Loucy (cell line): Measurements from ENCODE around the gene G6PC3.

ENCODE experiments used
- H2AFZ ChIP-seq: fragments of 200-600 bp; sonication (generic); 2 replicates; pipeline ENCODE4 v1.6.0; 2016; ENCODE audit warnings: antibody characterized with exemption, mild to moderate bottlenecking, low read length, moderate library complexity
- H3F3A ChIP-seq: fragments of 200-600 bp; 2 replicates; pipeline ENCODE4 v1.6.0; 2016; ENCODE audit warnings: antibody characterized with exemption, low read depth, mild to moderate bottlenecking
- H3K27me3 ChIP-seq: fragments of 200-600 bp; sonication (generic); 2 replicates; pipeline ENCODE4 v1.6.1; 2014; ENCODE audit warnings: low read length, mild to moderate bottlenecking; ENCODE audit not compliant: insufficient read depth, poor library complexity, severe bottlenecking
- H3K36me3 ChIP-seq: fragments of 200-600 bp; sonication (generic); 2 replicates; pipeline ENCODE4 v1.6.1; 2016; ENCODE audit warnings: low read length; ENCODE audit not compliant: insufficient read depth
- H3K4me1 ChIP-seq: fragments of 200-600 bp; sonication (generic); 2 replicates; pipeline ENCODE4 v1.5.1; 2014; ENCODE audit warnings: low read length, mild to moderate bottlenecking; ENCODE audit not compliant: insufficient read depth, poor library complexity, severe bottlenecking
- H3K4me2 ChIP-seq: fragments of 200-600 bp; sonication (generic); 2 replicates; pipeline ENCODE4 v1.6.0; 2014; ENCODE audit warnings: antibody characterized with exemption, low read length, low read depth, mild to moderate bottlenecking; ENCODE audit not compliant: poor library complexity, severe bottlenecking
- H3K4me3 ChIP-seq: fragments of 200-600 bp; sonication (generic); 2 replicates; pipeline ENCODE4 v1.5.1; 2014; ENCODE audit warnings: low read length, mild to moderate bottlenecking, mixed read lengths; ENCODE audit not compliant: poor library complexity, severe bottlenecking
- H3K79me2 ChIP-seq: fragments of 200-600 bp; sonication (generic); 2 replicates; pipeline ENCODE4 v1.6.1; 2014; ENCODE audit warnings: low read length; ENCODE audit not compliant: insufficient read depth
- H3K9ac ChIP-seq: fragments of 200-600 bp; sonication (generic); 2 replicates; pipeline ENCODE4 v1.6.0; 2014; ENCODE audit warnings: mild to moderate bottlenecking, low read depth, low read length, moderate library complexity; ENCODE audit not compliant: poor library complexity, severe bottlenecking
- H3K9me2 ChIP-seq: fragments of 200-600 bp; sonication (generic); replicated peaks from 2 replicates; pipeline ENCODE4 v1.6.1; 2016; ENCODE audit warnings: low read depth, low read length, mixed read lengths
- H3K9me3 ChIP-seq: fragments of 200-600 bp; sonication (generic); 2 replicates; pipeline ENCODE4 v1.6.1; 2014; ENCODE audit warnings: mild to moderate bottlenecking, antibody characterized with exemption, low read length, low read depth; ENCODE audit not compliant: insufficient read depth
- H4K20me1 ChIP-seq: fragments of 200-600 bp; sonication (generic); 2 replicates; pipeline ENCODE4 v1.6.0; 2014; ENCODE audit warnings: antibody characterized with exemption, low read length, mild to moderate bottlenecking; ENCODE audit not compliant: insufficient read depth, poor library complexity, severe bottlenecking
- EZH2phosphoT487 ChIP-seq: fragments of 200-600 bp; IDR thresholded peaks from 2 replicates; pipeline ENCODE4 v1.6.1; 2018; ENCODE audit warnings: antibody characterized with exemption, mild to moderate bottlenecking, moderate library complexity, borderline replicate concordance
- TF ChIP-seq, protein P1 (sequence below): fragments of 200-600 bp; sonication (generic); conservative IDR thresholded peaks from 2 replicates; pipeline ENCODE4 v1.5.1; 2014; ENCODE audit warnings: mild to moderate bottlenecking, antibody characterized with exemption, low read length

G6PC3 gene

DNA sequence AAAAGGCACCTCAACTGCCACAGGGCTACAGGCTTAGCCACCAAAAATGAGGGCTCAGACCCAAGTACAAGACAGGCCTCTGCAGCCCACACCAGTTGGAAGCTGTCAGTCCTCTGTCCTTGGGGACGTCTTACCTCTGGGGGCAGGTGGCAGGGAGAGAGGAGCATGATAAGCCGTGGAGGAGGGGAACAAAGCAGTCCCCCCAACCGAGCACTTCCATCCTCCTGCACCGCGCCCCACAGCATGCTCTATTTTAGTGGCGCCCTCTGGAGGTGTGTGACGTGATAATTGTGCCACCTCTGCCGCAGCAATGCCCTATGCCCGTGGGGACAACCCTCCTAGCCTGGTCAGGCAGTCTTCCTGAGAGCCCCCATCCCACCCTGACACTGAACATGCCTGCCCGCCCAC is 13.6 kb downstream of the G6PC3 start:
- Histone ChIP-seq H3F3A (no peaks in the 10 kb centered on the region), H3K4me3 (no peak overlapping the region), H3K27me3 (no peaks in the 10 kb centered on the region), H3K4me2 (no peak overlapping the region), H3K9ac (no peak overlapping the region), H3K36me3 (peaks cover 58% of the 10 kb centered on the region; the same call in 1 of the 2 replicates), H3K9me3 (no peaks in the 10 kb centered on the region), H3K9me2 (no peaks in the 10 kb centered on the region), H3K4me1 (no peaks in the 10 kb centered on the region), H4K20me1 (no peaks in the 10 kb centered on the region), H2AFZ (no peak overlapping the region), H3K79me2 (no peaks in the 10 kb centered on the region)
- TF ChIP-seq, protein P1, sequence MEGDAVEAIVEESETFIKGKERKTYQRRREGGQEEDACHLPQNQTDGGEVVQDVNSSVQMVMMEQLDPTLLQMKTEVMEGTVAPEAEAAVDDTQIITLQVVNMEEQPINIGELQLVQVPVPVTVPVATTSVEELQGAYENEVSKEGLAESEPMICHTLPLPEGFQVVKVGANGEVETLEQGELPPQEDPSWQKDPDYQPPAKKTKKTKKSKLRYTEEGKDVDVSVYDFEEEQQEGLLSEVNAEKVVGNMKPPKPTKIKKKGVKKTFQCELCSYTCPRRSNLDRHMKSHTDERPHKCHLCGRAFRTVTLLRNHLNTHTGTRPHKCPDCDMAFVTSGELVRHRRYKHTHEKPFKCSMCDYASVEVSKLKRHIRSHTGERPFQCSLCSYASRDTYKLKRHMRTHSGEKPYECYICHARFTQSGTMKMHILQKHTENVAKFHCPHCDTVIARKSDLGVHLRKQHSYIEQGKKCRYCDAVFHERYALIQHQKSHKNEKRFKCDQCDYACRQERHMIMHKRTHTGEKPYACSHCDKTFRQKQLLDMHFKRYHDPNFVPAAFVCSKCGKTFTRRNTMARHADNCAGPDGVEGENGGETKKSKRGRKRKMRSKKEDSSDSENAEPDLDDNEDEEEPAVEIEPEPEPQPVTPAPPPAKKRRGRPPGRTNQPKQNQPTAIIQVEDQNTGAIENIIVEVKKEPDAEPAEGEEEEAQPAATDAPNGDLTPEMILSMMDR = peak; percentile 58
- TF ChIP-seq EZH2phosphoT487 = no peak

DNA sequence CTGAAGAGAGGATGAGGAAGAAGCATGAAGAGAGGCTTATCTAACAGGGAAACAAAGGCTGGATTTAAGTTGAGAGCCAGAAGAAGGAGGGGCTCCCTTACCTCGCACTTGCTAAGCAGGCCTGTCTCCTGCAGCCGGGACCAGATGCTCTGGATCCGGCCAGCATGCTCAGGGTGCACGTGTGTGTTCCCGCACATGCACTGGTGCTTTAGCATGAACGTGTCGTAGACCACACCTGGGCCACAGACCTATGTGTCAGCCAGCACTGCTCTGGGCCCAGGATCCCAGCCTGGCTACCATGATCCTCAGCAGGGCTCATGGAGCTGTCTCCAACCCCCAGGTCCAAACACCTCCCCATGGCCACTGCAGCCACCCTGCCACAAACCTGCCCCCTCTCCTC is 14.4 kb downstream of the G6PC3 start:
- H3K4me1 ChIP-seq = no peaks in the 10 kb centered on the region
- no peaks in the 10 kb centered on the region for H3F3A ChIP-seq
- H3K9me2 ChIP-seq = no peaks in the 10 kb centered on the region
- no peak overlapping the region for H3K9ac ChIP-seq
- TF ChIP-seq EZH2phosphoT487 = no peak
- TF ChIP-seq, protein P1 = no peak
- no peak overlapping the region for H3K4me2 ChIP-seq
- H3K36me3 ChIP-seq = peaks cover 55% of the 10 kb centered on the region; the same call in 1 of the 2 replicates
- no peaks in the 10 kb centered on the region for H3K9me3 ChIP-seq
- no peaks in the 10 kb centered on the region for H3K79me2 ChIP-seq
- H2AFZ ChIP-seq = no peak overlapping the region
- H3K4me3 ChIP-seq = no peak overlapping the region
- no peaks in the 10 kb centered on the region for H4K20me1 ChIP-seq
- no peaks in the 10 kb centered on the region for H3K27me3 ChIP-seq

DNA sequence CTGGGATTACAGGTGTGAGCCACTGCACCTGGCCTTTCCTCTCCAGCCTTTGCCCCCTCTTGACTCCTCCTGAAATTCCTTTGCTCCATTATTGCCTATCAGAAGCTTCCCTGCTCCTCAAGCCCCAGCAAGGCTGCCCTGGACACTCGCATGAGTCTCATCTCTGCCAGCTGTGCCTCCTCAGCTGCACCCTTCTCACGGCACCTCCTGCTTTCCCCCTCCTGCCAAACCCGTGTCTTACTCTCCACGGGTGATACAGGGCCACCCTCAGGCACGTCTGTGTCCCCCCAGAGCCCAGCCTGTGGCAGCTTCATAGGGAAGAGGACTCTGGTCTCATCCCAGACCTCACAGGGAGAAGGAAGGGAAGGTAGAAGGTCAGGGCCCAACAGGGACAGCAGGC is 15.4 kb downstream of the G6PC3 start:
- Histone ChIP-seq H3K4me1 (no peaks in the 10 kb centered on the region), H3K36me3 (peaks cover 47% of the 10 kb centered on the region; the same call in 1 of the 2 replicates), H4K20me1 (no peaks in the 10 kb centered on the region), H3K27me3 (no peaks in the 10 kb centered on the region), H3K4me2 (no peak overlapping the region), H3K4me3 (no peak overlapping the region), H3K79me2 (no peaks in the 10 kb centered on the region), H3F3A (no peaks in the 10 kb centered on the region), H3K9ac (no peak overlapping the region), H2AFZ (no peak overlapping the region), H3K9me2 (no peaks in the 10 kb centered on the region), H3K9me3 (no peaks in the 10 kb centered on the region)
- TF ChIP-seq, protein P1 = no peak
- TF ChIP-seq EZH2phosphoT487 = no peak
